ENCODE results near the gene MRO.
"Not testable (repeated sequence)": the region's sequence is repeated elsewhere in the genome, so short reads cannot be mapped to it uniquely, and the experiment has no call there.

MRO gene

DNA sequence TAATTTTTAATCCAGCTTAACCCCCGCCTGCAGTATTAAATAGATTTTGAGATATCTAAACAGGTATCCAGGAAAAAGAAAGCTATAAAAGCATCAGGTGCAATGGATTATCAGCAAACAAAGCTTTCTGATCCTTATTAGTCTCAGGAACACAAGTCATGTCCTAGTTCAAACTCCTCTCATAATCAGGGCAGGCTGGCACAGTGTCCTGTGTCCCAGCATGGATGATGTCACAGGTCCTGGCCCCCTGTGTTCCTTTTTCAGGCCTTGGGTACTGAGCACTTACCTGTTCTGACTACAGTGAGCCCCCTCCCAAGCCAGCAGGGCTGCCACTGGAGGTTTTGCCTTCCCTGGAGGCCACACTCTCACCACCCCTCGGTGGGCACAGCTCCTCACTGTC is 19.5 kb upstream of the MRO start:
- H2BK12ac ChIP-seq (ENCODE audit: low read length) = no peak overlapping the region
- H2AFZ ChIP-seq (ENCODE audit: low read length) = no peak overlapping the region
- H3K18ac ChIP-seq (ENCODE audit: low read length) = no peak overlapping the region
- H3K9me3 ChIP-seq (replicated peaks in 1 of 2; ENCODE audit: control insufficient read depth in 2 of 2, insufficient read depth in 1 of 2, low read depth in 1 of 2, low read length in 2 of 2) = no peaks in the 10 kb centered on the region
- no peak for DNase-seq (ENCODE audit: low spot score)
- no peak overlapping the region for H3K14ac ChIP-seq (ENCODE audit: low read length)
- no peaks in the 10 kb centered on the region for H3K27me3 ChIP-seq (ENCODE audit: control insufficient read depth in 3 of 3, insufficient read depth in 3 of 3, low read depth in 1 of 3, low read length in 3 of 3)
- no peak overlapping the region for H2AK5ac ChIP-seq (ENCODE audit: low read depth, low read length)
- H2BK5ac ChIP-seq (ENCODE audit: low read length) = no peak overlapping the region
- H4K8ac ChIP-seq (ENCODE audit: low read depth, low read length) = no peak overlapping the region
- H3K27ac ChIP-seq (replicated peaks; ENCODE audit: low read length) = no peak overlapping the region
- no peak overlapping the region for H3K4ac ChIP-seq (ENCODE audit: low read length)
- H3K4me2 ChIP-seq (ENCODE audit: insufficient read depth, low read length, poor library complexity, severe bottlenecking) = no peak overlapping the region
- no peak overlapping the region for H3K23ac ChIP-seq (ENCODE audit: low read depth, low read length, poor library complexity)
- no peaks in the 10 kb centered on the region for H3K4me1 ChIP-seq (ENCODE audit: control insufficient read depth in 2 of 2, insufficient read depth in 1 of 2, low read depth in 1 of 2, low read length in 2 of 2)
- H2BK15ac ChIP-seq (ENCODE audit: low read length) = no peak overlapping the region
- no peaks in the 10 kb centered on the region for H3K36me3 ChIP-seq (replicated peaks in 1 of 2; ENCODE audit: control insufficient read depth in 2 of 2, insufficient read depth in 2 of 2, low read length in 2 of 2)
- H4K91ac ChIP-seq (ENCODE audit: low read depth, low read length, poor library complexity) = no peak overlapping the region
- H3K4me3 ChIP-seq (ENCODE audit: low read length in 2 of 2) = no peak overlapping the region
- no peaks in the 10 kb centered on the region for H3K79me1 ChIP-seq (ENCODE audit: low read depth, low read length)
- no peak overlapping the region for H3K9ac ChIP-seq (ENCODE audit: low read depth, low read length, poor library complexity)
- H2BK120ac ChIP-seq (ENCODE audit: low read depth, low read length) = no peak overlapping the region
- no CpG with 5 or more reads among the region's 2 CpGs for WGBS, 2 donors (ENCODE audit: extremely low coverage in 2 of 2, insufficient read length in 2 of 2, insufficient replicate concordance in 1 of 2)

DNA sequence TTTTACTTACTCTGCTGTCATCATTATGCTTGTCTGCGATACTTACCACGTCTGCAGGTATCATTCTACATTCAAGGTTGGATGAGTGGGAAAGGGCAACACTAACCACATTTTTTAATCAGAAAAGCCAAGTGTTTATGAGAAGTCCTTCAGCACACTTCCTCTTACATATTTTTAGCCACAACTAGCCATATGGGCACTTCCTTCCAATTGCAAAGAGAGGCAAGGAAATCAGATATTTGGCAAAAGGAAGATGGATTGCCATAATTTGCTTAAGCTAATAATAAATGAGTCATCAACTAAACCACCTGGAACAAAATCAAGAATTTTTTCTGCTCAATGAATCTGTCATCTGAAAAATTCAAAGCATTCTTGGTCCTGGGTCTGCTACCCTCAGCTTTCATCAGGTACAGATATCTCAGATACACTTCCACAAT is 16.7 kb upstream of the MRO start:
- Histone ChIP-seq H3K36me3 (replicated peaks in 1 of 2; ENCODE audit: control insufficient read depth in 2 of 2, insufficient read depth in 2 of 2, low read length in 2 of 2) (no peaks in the 10 kb centered on the region), H2BK15ac (ENCODE audit: low read length) (no peak overlapping the region), H3K23ac (ENCODE audit: low read depth, low read length, poor library complexity) (no peak overlapping the region), H3K4me2 (ENCODE audit: insufficient read depth, low read length, poor library complexity, severe bottlenecking) (no peak overlapping the region), H3K4me3 (ENCODE audit: low read length in 2 of 2) (no peak overlapping the region), H3K14ac (ENCODE audit: low read length) (no peak overlapping the region), H2BK12ac (ENCODE audit: low read length) (no peak overlapping the region), H3K27me3 (ENCODE audit: control insufficient read depth in 3 of 3, insufficient read depth in 3 of 3, low read depth in 1 of 3, low read length in 3 of 3) (no peaks in the 10 kb centered on the region), H3K27ac (replicated peaks; ENCODE audit: low read length) (no peak overlapping the region), H3K4me1 (ENCODE audit: control insufficient read depth in 2 of 2, insufficient read depth in 1 of 2, low read depth in 1 of 2, low read length in 2 of 2) (no peaks in the 10 kb centered on the region), H2AK5ac (ENCODE audit: low read depth, low read length) (no peak overlapping the region), H4K8ac (ENCODE audit: low read depth, low read length) (no peak overlapping the region), H3K9ac (ENCODE audit: low read depth, low read length, poor library complexity) (no peak overlapping the region), H3K18ac (ENCODE audit: low read length) (no peak overlapping the region), H3K4ac (ENCODE audit: low read length) (no peak overlapping the region), H2BK120ac (ENCODE audit: low read depth, low read length) (no peak overlapping the region), H3K9me3 (replicated peaks in 1 of 2; ENCODE audit: control insufficient read depth in 2 of 2, insufficient read depth in 1 of 2, low read depth in 1 of 2, low read length in 2 of 2) (no peaks in the 10 kb centered on the region), H2BK5ac (ENCODE audit: low read length) (no peak overlapping the region), H2AFZ (ENCODE audit: low read length) (no peak overlapping the region), H4K91ac (ENCODE audit: low read depth, low read length, poor library complexity) (no peak overlapping the region), H3K79me1 (ENCODE audit: low read depth, low read length) (no peaks in the 10 kb centered on the region)
- WGBS, 2 donors (ENCODE audit: extremely low coverage in 2 of 2, insufficient read length in 2 of 2, insufficient replicate concordance in 1 of 2) = no CpG with 5 or more reads among the region's 2 CpGs
- no peak for DNase-seq (ENCODE audit: low spot score)

DNA sequence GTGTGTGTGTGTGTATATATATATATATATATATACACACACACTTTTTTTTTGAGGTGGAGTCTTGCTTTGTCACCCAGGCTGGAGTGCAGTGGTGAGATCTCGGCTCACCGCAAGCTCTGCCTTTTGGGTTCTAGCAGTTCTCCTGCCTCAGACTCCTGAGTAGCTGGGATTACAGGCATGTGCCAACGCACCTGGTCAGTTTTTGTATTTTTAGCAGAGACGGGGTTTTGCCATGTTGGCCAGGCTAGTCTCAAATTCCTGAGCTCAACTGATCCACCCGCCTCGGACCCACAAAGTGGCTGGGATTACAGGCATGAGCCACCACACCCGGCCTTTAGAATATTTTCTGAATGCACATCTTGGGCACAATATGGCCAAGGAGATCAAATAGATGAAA is 13.7 kb upstream of the MRO start:
- not testable (repeated sequence) for H2BK5ac ChIP-seq (ENCODE audit: low read length); H2BK12ac ChIP-seq (ENCODE audit: low read length); H3K27me3 ChIP-seq (ENCODE audit: control insufficient read depth in 3 of 3, insufficient read depth in 3 of 3, low read depth in 1 of 3, low read length in 3 of 3); H4K8ac ChIP-seq (ENCODE audit: low read depth, low read length); H3K4ac ChIP-seq (ENCODE audit: low read length); H3K23ac ChIP-seq (ENCODE audit: low read depth, low read length, poor library complexity); H2BK120ac ChIP-seq (ENCODE audit: low read depth, low read length); H3K36me3 ChIP-seq (replicated peaks in 1 of 2; ENCODE audit: control insufficient read depth in 2 of 2, insufficient read depth in 2 of 2, low read length in 2 of 2); H3K18ac ChIP-seq (ENCODE audit: low read length); H3K4me2 ChIP-seq (ENCODE audit: insufficient read depth, low read length, poor library complexity, severe bottlenecking); H3K9me3 ChIP-seq (replicated peaks in 1 of 2; ENCODE audit: control insufficient read depth in 2 of 2, insufficient read depth in 1 of 2, low read depth in 1 of 2, low read length in 2 of 2); H2AK5ac ChIP-seq (ENCODE audit: low read depth, low read length); H4K91ac ChIP-seq (ENCODE audit: low read depth, low read length, poor library complexity); DNase-seq (ENCODE audit: low spot score); H3K4me3 ChIP-seq (ENCODE audit: low read length in 2 of 2); H3K79me1 ChIP-seq (ENCODE audit: low read depth, low read length); H3K27ac ChIP-seq (replicated peaks; ENCODE audit: low read length); H3K9ac ChIP-seq (ENCODE audit: low read depth, low read length, poor library complexity); H2BK15ac ChIP-seq (ENCODE audit: low read length); H3K4me1 ChIP-seq (ENCODE audit: control insufficient read depth in 2 of 2, insufficient read depth in 1 of 2, low read depth in 1 of 2, low read length in 2 of 2); H3K14ac ChIP-seq (ENCODE audit: low read length); H2AFZ ChIP-seq (ENCODE audit: low read length)
- WGBS, 2 donors (ENCODE audit: extremely low coverage in 2 of 2, insufficient read length in 2 of 2, insufficient replicate concordance in 1 of 2) = no CpG with 5 or more reads among the region's 7 CpGs

DNA sequence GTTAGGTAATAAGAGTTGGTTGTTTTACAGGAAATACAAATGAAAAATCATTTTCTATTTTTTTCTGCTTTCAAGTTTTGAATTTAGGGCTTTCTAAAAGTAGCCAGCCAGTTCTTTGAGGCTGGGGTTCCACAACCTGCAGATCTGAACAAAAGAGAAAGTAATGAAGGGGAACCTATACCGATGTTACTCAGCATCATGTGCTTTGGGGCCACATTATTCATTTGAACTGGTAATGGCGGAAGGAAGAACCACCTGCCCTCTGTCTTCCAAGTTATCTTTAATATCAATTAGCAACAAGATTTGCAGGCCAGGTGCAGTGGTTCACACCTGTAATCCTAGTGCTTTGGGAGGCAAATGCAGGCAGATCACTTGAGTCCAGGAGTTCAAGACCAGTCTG is 12.9 kb upstream of the MRO start:
- DNase-seq (ENCODE audit: low spot score) = no peak
- Histone ChIP-seq H2BK5ac (ENCODE audit: low read length) (no peak overlapping the region), H2BK15ac (ENCODE audit: low read length) (no peak overlapping the region), H3K4ac (ENCODE audit: low read length) (no peak overlapping the region), H3K9me3 (replicated peaks in 1 of 2; ENCODE audit: control insufficient read depth in 2 of 2, insufficient read depth in 1 of 2, low read depth in 1 of 2, low read length in 2 of 2) (no peaks in the 10 kb centered on the region), H3K4me1 (ENCODE audit: control insufficient read depth in 2 of 2, insufficient read depth in 1 of 2, low read depth in 1 of 2, low read length in 2 of 2) (no peaks in the 10 kb centered on the region), H4K91ac (ENCODE audit: low read depth, low read length, poor library complexity) (no peak overlapping the region), H3K4me3 (ENCODE audit: low read length in 2 of 2) (no peak overlapping the region), H2AK5ac (ENCODE audit: low read depth, low read length) (no peak overlapping the region), H2AFZ (ENCODE audit: low read length) (no peak overlapping the region), H2BK120ac (ENCODE audit: low read depth, low read length) (no peak overlapping the region), H3K27ac (replicated peaks; ENCODE audit: low read length) (no peak overlapping the region), H3K14ac (ENCODE audit: low read length) (no peak overlapping the region), H2BK12ac (ENCODE audit: low read length) (no peak overlapping the region), H3K79me1 (ENCODE audit: low read depth, low read length) (no peaks in the 10 kb centered on the region), H3K36me3 (replicated peaks in 1 of 2; ENCODE audit: control insufficient read depth in 2 of 2, insufficient read depth in 2 of 2, low read length in 2 of 2) (no peaks in the 10 kb centered on the region), H3K27me3 (ENCODE audit: control insufficient read depth in 3 of 3, insufficient read depth in 3 of 3, low read depth in 1 of 3, low read length in 3 of 3) (no peaks in the 10 kb centered on the region), H3K9ac (ENCODE audit: low read depth, low read length, poor library complexity) (no peak overlapping the region), H4K8ac (ENCODE audit: low read depth, low read length) (no peak overlapping the region), H3K23ac (ENCODE audit: low read depth, low read length, poor library complexity) (no peak overlapping the region), H3K18ac (ENCODE audit: low read length) (no peak overlapping the region), H3K4me2 (ENCODE audit: insufficient read depth, low read length, poor library complexity, severe bottlenecking) (no peak overlapping the region)
- no CpG with 5 or more reads among the region's 2 CpGs for WGBS, 2 donors (ENCODE audit: extremely low coverage in 2 of 2, insufficient read length in 2 of 2, insufficient replicate concordance in 1 of 2)
